ENCODE results near the gene ZDHHC21. TPM values are rescaled to one million over a fixed set of nuclear protein-coding genes. Genes with fewer than 3 reads are reported as not detected.

Gene ZDHHC21
- total RNA-seq, result 1 to 10 TPM; 4.0 to 7.9 TPM

- peak; percentile 65 to 75 for DNase-seq (ENCODE audit: low spot score in 2 of 2)
- peak; percentile 90 to 96 for ATAC-seq
- peak within 1 kb of the TSS; percentile 90 to 97 for H3K27ac Mint-ChIP-seq
- H3K36me3 Mint-ChIP-seq, result peaks cover 20 to 22% of the 10 kb centered on the region in 2 donors
- H3K9me3 Mint-ChIP-seq, result no peaks in the 10 kb centered on the region
Measured at GRCh38 chr9:14693251-14693861, at the start of gene ZDHHC21. Gene ZDHHC21 (minus strand): TSS chr9:14693432. CDS start chr9:14674340, 19,092 bp downstream.

GRCh38 chr9:14741369-14741768 lies 48.1 kb upstream of the ZDHHC21 start:
- DNase-seq (ENCODE audit: low spot score in 2 of 2) (no peak), ATAC-seq (peak in 1 of 2 donors; percentile 22)
- Mint-ChIP-seq H3K27ac (no peak overlapping the region), H3K9me3 (peaks cover 3 to 4% of the 10 kb centered on the region in 2 donors), H3K36me3 (no peaks in the 10 kb centered on the region)

GRCh38 chr9:14733133-14733532 lies 39.9 kb upstream of the ZDHHC21 start:
- H3K9me3 Mint-ChIP-seq, result no peaks in the 10 kb centered on the region
- H3K27ac Mint-ChIP-seq, result no peak overlapping the region
- DNase-seq (ENCODE audit: low spot score in 2 of 2), result no peak
- ATAC-seq, result no peak
- no peaks in the 10 kb centered on the region for H3K36me3 Mint-ChIP-seq

- Mint-ChIP-seq H3K27ac (no peak overlapping the region), H3K9me3 (no peaks in the 10 kb centered on the region), H3K36me3 (no peaks in the 10 kb centered on the region)
- ATAC-seq (no peak), DNase-seq (ENCODE audit: low spot score in 2 of 2) (no peak)
Measured at GRCh38 chr9:14731294-14731981, 38.2 kb upstream of the ZDHHC21 start.

- ATAC-seq (no peak), DNase-seq (ENCODE audit: low spot score in 2 of 2) (no peak)
- no peaks in the 10 kb centered on the region for H3K9me3 Mint-ChIP-seq
- no peak overlapping the region for H3K27ac Mint-ChIP-seq
- H3K36me3 Mint-ChIP-seq, result no peaks in the 10 kb centered on the region
Measured at GRCh38 chr9:14730461-14730898, 37.2 kb upstream of the ZDHHC21 start.

- H3K27ac Mint-ChIP-seq, result no peak overlapping the region
- ATAC-seq (no peak), DNase-seq (ENCODE audit: low spot score in 2 of 2) (no peak)
- no peaks in the 10 kb centered on the region for H3K36me3 Mint-ChIP-seq
- no peaks in the 10 kb centered on the region for H3K9me3 Mint-ChIP-seq
Measured at GRCh38 chr9:14723301-14723700, 30.1 kb upstream of the ZDHHC21 start.

GRCh38 chr9:14722391-14723035 lies 29.3 kb upstream of the ZDHHC21 start, which contains the start of gene CER1:
Gene CER1 (minus strand): TSS chr9:14722733. CDS start chr9:14722672, 61 bp downstream.
- Mint-ChIP-seq H3K27ac (no peak within 1 kb of the TSS), H3K9me3 (no peaks in the 10 kb centered on the region), H3K36me3 (no peaks in the 10 kb centered on the region)
- DNase-seq (ENCODE audit: low spot score in 2 of 2), result no peak
- no peak for ATAC-seq

- no peaks in the 10 kb centered on the region for H3K9me3 Mint-ChIP-seq
- ATAC-seq (no peak), DNase-seq (ENCODE audit: low spot score in 2 of 2) (no peak)
- no peaks in the 10 kb centered on the region for H3K36me3 Mint-ChIP-seq
- no peak overlapping the region for H3K27ac Mint-ChIP-seq
Measured at GRCh38 chr9:14719231-14719923, 26.1 kb upstream of the ZDHHC21 start.

- peaks cover 0 to 3% of the 10 kb centered on the region in 2 donors for H3K36me3 Mint-ChIP-seq
- DNase-seq (ENCODE audit: low spot score in 2 of 2), result no peak
- H3K9me3 Mint-ChIP-seq, result peaks cover 0 to 2% of the 10 kb centered on the region in 2 donors
- ATAC-seq, result no peak
- no peak overlapping the region for H3K27ac Mint-ChIP-seq
Measured at GRCh38 chr9:14715102-14715501, 21.9 kb upstream of the ZDHHC21 start.

- ATAC-seq (no peak), DNase-seq (ENCODE audit: low spot score in 2 of 2) (no peak)
- Mint-ChIP-seq H3K9me3 (peaks cover 6% of the 10 kb centered on the region in 2 donors), H3K36me3 (peaks cover 4 to 7% of the 10 kb centered on the region in 2 donors), H3K27ac (no peak overlapping the region)
Measured at GRCh38 chr9:14713187-14713767, 20.0 kb upstream of the ZDHHC21 start.

GRCh38 chr9:14710804-14711203 lies 17.6 kb upstream of the ZDHHC21 start:
- Mint-ChIP-seq H3K27ac (no peak overlapping the region), H3K9me3 (peaks cover 13% of the 10 kb centered on the region in 2 donors)
- ATAC-seq, result no peak

GRCh38 chr9:14706530-14707140 lies 13.4 kb upstream of the ZDHHC21 start:
- ATAC-seq, result no peak

More at GRCh38 chr9:14710804-14711203, 17.6 kb upstream of the ZDHHC21 start:
- DNase-seq (ENCODE audit: low spot score in 2 of 2), result no peak
- peaks cover 9 to 13% of the 10 kb centered on the region in 2 donors for H3K36me3 Mint-ChIP-seq

GRCh38 chr9:14705079-14705478 lies 11.8 kb upstream of the ZDHHC21 start:
- ATAC-seq (no peak), DNase-seq (ENCODE audit: low spot score in 2 of 2) (no peak)
- peaks cover 19 to 22% of the 10 kb centered on the region in 2 donors for H3K9me3 Mint-ChIP-seq
- peaks cover 13 to 20% of the 10 kb centered on the region in 2 donors for H3K36me3 Mint-ChIP-seq
- no peak overlapping the region for H3K27ac Mint-ChIP-seq

More at GRCh38 chr9:14706530-14707140, 13.4 kb upstream of the ZDHHC21 start:
- Mint-ChIP-seq H3K27ac (no peak overlapping the region), H3K9me3 (peaks cover 21 to 22% of the 10 kb centered on the region in 2 donors), H3K36me3 (peaks cover 16 to 20% of the 10 kb centered on the region in 2 donors)
- no peak for DNase-seq (ENCODE audit: low spot score in 2 of 2)

- DNase-seq (ENCODE audit: low spot score in 2 of 2), result no peak
- no peak for ATAC-seq
- Mint-ChIP-seq H3K9me3 (peaks cover 18 to 22% of the 10 kb centered on the region in 2 donors), H3K36me3 (peaks cover 12 to 18% of the 10 kb centered on the region in 2 donors), H3K27ac (no peak overlapping the region)
Measured at GRCh38 chr9:14704281-14704680, 11.0 kb upstream of the ZDHHC21 start.

GRCh38 chr9:14702200-14702720 lies 9.0 kb upstream of the ZDHHC21 start:
- DNase-seq (ENCODE audit: low spot score in 2 of 2), result no peak
- H3K36me3 Mint-ChIP-seq, result peaks cover 7 to 13% of the 10 kb centered on the region in 2 donors
- ATAC-seq, result no peak
- no peak overlapping the region for H3K27ac Mint-ChIP-seq
- peaks cover 15 to 17% of the 10 kb centered on the region in 2 donors for H3K9me3 Mint-ChIP-seq

All from activated naive CD4-positive, alpha-beta T cell treated with anti-CD3 and anti-CD28 coated beads, Interleukin-2, amount 50 U/mL, for 72 hours (primary cell).